ENCODE results near the gene ADRA2A.

The ADRA2A gene

GRCh38 chr10:111118758-111119157, 41.9 kb downstream of the ADRA2A start:
- no peaks in the 10 kb centered on the region for H3K36me3 ChIP-seq (ENCODE audit: insufficient read depth, insufficient read length, low read length)
- no peak overlapping the region for H3K9ac ChIP-seq (ENCODE audit: insufficient read length, low read depth)
- no peaks in the 10 kb centered on the region for H3K4me1 ChIP-seq (ENCODE audit: insufficient read depth, insufficient read length)
- no peak for DNase-seq (ENCODE audit: low read depth, low spot score)
- H3K9me3 ChIP-seq (ENCODE audit: insufficient read depth, low read length) = no peaks in the 10 kb centered on the region
- TF ChIP-seq SUZ12 (IDR thresholded peaks at IDR 0.05; ENCODE audit: extremely low read depth, insufficient read depth, insufficient read length) (no peak), YY1 (IDR thresholded peaks at IDR 0.05; ENCODE audit: insufficient read depth, insufficient read length) (no peak), ZNF274 (IDR thresholded peaks at IDR 0.05; ENCODE audit: low read depth, low read length) (no peak)
- H3K27me3 ChIP-seq (ENCODE audit: insufficient read depth, insufficient read length) = no peaks in the 10 kb centered on the region
- no peak overlapping the region for H3K4me3 ChIP-seq (ENCODE audit: insufficient read length, low read depth)

DNA sequence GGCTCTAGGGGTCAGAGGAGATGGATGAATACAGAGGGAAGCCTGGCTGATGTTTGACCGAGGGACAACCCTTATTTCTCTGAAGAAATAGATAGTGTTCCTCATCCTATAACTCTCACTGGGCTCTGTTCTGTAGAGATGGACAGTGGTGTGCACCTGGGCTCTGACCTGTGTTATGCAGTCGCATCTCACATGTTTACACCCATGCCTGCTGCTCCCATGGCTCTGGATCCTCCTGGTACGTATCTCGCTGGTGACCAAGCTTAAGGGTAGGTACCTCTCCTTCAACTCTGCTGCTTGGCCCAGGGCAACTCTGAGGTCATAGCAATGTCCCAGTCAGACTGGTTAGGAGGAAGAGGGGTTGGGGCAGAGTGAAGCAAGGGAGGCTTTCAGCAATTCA, 42.8 kb downstream of the ADRA2A start:
- no peak overlapping the region for H3K4me3 ChIP-seq (ENCODE audit: insufficient read length, low read depth)
- H3K9me3 ChIP-seq (ENCODE audit: insufficient read depth, low read length) = no peaks in the 10 kb centered on the region
- TF ChIP-seq YY1 (IDR thresholded peaks at IDR 0.05; ENCODE audit: insufficient read depth, insufficient read length) = no peak
- TF ChIP-seq SUZ12 (IDR thresholded peaks at IDR 0.05; ENCODE audit: extremely low read depth, insufficient read depth, insufficient read length) = no peak
- H3K36me3 ChIP-seq (ENCODE audit: insufficient read depth, insufficient read length, low read length) = no peaks in the 10 kb centered on the region
- no peaks in the 10 kb centered on the region for H3K27me3 ChIP-seq (ENCODE audit: insufficient read depth, insufficient read length)
- H3K9ac ChIP-seq (ENCODE audit: insufficient read length, low read depth) = no peak overlapping the region
- no peaks in the 10 kb centered on the region for H3K4me1 ChIP-seq (ENCODE audit: insufficient read depth, insufficient read length)
- no peak for DNase-seq (ENCODE audit: low read depth, low spot score)

DNA sequence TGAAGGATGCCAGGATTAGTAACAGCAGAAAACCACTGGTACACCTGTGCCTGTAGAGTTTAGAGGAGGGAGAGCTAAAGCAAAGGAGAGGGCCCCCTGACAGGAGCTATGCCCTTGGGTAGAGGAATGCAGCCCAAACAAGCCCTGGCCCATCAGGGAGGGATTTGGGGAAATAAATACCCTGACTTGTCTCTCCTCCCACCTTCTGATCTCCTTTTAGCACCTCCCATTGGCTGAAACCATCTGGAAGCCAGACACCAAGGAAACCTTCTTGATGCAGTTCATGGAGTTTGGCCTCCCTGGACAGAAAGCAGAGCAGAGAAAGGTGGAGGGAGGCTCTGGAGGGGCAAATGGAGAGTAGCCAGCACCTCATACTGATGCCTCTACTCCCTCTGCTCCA, 45.3 kb downstream of the ADRA2A start:
- no peaks in the 10 kb centered on the region for H3K27me3 ChIP-seq (ENCODE audit: insufficient read depth, insufficient read length)
- TF ChIP-seq YY1 (IDR thresholded peaks at IDR 0.05; ENCODE audit: insufficient read depth, insufficient read length) (no peak), ZNF274 (IDR thresholded peaks at IDR 0.05; ENCODE audit: low read depth, low read length) (no peak), SUZ12 (IDR thresholded peaks at IDR 0.05; ENCODE audit: extremely low read depth, insufficient read depth, insufficient read length) (no peak)
- H3K9ac ChIP-seq (ENCODE audit: insufficient read length, low read depth) = no peak overlapping the region
- no peaks in the 10 kb centered on the region for H3K36me3 ChIP-seq (ENCODE audit: insufficient read depth, insufficient read length, low read length)
- H3K9me3 ChIP-seq (ENCODE audit: insufficient read depth, low read length) = no peaks in the 10 kb centered on the region
- no peak for DNase-seq (ENCODE audit: low read depth, low spot score)
- no peak overlapping the region for H3K4me3 ChIP-seq (ENCODE audit: insufficient read length, low read depth)
- H3K4me1 ChIP-seq (ENCODE audit: insufficient read depth, insufficient read length) = no peaks in the 10 kb centered on the region

DNA sequence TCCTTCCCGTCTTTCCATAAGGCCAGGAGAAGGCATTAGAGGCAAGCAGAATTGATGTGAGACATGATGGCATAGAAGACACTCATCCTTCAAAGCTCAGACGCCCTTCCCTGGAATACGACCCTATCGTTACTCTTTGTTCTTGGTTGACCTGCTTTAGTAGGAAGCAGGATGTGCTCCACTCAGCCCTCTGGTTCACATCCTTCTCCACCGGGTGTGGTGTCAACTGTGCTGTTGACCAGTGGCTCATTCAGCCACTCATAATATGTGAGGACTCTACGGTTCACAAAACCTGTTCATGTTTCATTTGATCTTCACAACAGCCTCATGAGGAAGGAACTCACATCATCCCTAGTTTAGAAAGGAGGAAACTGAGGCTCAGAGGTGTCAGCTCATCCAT, 47.1 kb downstream of the ADRA2A start:
- H3K4me3 ChIP-seq (ENCODE audit: insufficient read length, low read depth) = no peak overlapping the region
- DNase-seq (ENCODE audit: low read depth, low spot score) = no peak
- no peaks in the 10 kb centered on the region for H3K27me3 ChIP-seq (ENCODE audit: insufficient read depth, insufficient read length)
- H3K9ac ChIP-seq (ENCODE audit: insufficient read length, low read depth) = no peak overlapping the region
- H3K9me3 ChIP-seq (ENCODE audit: insufficient read depth, low read length) = no peaks in the 10 kb centered on the region
- H3K4me1 ChIP-seq (ENCODE audit: insufficient read depth, insufficient read length) = no peaks in the 10 kb centered on the region
- no peaks in the 10 kb centered on the region for H3K36me3 ChIP-seq (ENCODE audit: insufficient read depth, insufficient read length, low read length)
- no peak for TF ChIP-seq SUZ12 (IDR thresholded peaks at IDR 0.05; ENCODE audit: extremely low read depth, insufficient read depth, insufficient read length)
- TF ChIP-seq YY1 (IDR thresholded peaks at IDR 0.05; ENCODE audit: insufficient read depth, insufficient read length) = no peak
- TF ChIP-seq ZNF274 (IDR thresholded peaks at IDR 0.05; ENCODE audit: low read depth, low read length) = no peak

- no peak overlapping the region for H3K4me3 ChIP-seq (ENCODE audit: insufficient read length, low read depth)
- TF ChIP-seq SUZ12 (IDR thresholded peaks at IDR 0.05; ENCODE audit: extremely low read depth, insufficient read depth, insufficient read length) = no peak
- no peaks in the 10 kb centered on the region for H3K9me3 ChIP-seq (ENCODE audit: insufficient read depth, low read length)
- no peak overlapping the region for H3K9ac ChIP-seq (ENCODE audit: insufficient read length, low read depth)
- H3K4me1 ChIP-seq (ENCODE audit: insufficient read depth, insufficient read length) = no peaks in the 10 kb centered on the region
- DNase-seq (ENCODE audit: low read depth, low spot score) = no peak
- no peaks in the 10 kb centered on the region for H3K27me3 ChIP-seq (ENCODE audit: insufficient read depth, insufficient read length)
- H3K36me3 ChIP-seq (ENCODE audit: insufficient read depth, insufficient read length, low read length) = no peaks in the 10 kb centered on the region
These were observed 48.3 kb downstream of the ADRA2A start for GRCh38 chr10:111125102-111125501.

- TF ChIP-seq SUZ12 (IDR thresholded peaks at IDR 0.05; ENCODE audit: extremely low read depth, insufficient read depth, insufficient read length) (no peak), ZNF274 (IDR thresholded peaks at IDR 0.05; ENCODE audit: low read depth, low read length) (no peak)
- no peak overlapping the region for H3K4me3 ChIP-seq (ENCODE audit: insufficient read length, low read depth)
- no peaks in the 10 kb centered on the region for H3K9me3 ChIP-seq (ENCODE audit: insufficient read depth, low read length)
- DNase-seq (ENCODE audit: low read depth, low spot score) = no peak
- H3K9ac ChIP-seq (ENCODE audit: insufficient read length, low read depth) = no peak overlapping the region
- no peaks in the 10 kb centered on the region for H3K36me3 ChIP-seq (ENCODE audit: insufficient read depth, insufficient read length, low read length)
- H3K27me3 ChIP-seq (ENCODE audit: insufficient read depth, insufficient read length) = no peaks in the 10 kb centered on the region
- H3K4me1 ChIP-seq (ENCODE audit: insufficient read depth, insufficient read length) = no peaks in the 10 kb centered on the region
These were observed 49.2 kb downstream of the ADRA2A start for GRCh38 chr10:111126077-111126476.

DNA sequence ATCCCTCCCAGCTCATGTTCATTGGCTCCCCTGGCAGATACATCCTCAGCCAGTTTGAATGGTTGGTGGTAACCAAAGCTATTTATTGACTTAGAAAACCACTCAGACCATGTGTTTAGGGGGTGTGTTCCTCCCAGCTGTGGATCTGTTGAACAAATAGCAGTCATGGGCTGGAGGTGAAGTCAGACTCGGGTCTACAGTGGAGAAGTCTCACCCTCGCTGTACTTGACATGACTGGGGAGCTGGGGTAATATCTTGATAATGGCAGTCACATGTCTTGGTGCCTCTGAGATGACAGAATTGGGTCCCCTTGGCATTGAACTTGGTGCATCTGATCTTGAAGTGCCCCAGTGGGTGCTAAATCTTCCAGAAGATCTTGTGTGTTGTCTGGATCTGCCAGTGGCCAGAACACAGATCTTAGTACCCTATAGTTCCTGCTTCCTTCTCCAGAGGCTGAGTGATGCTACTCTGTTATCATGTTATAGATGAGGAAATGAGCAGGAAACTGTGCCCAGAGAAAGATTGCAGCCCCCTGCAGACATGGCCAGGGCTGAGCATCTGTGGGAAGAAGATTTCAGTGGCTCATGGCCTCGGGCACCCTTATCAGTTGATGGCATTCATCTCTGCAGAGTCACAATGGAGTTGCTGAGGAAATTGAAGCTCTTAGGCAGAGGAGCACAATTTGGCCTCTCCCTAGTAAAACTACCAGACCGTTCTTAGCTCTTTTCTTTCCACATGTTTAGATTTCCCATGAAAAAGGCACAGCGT, 50.4 kb downstream of the ADRA2A start:
- H3K4me1 ChIP-seq (ENCODE audit: insufficient read depth, insufficient read length) = no peaks in the 10 kb centered on the region
- DNase-seq (ENCODE audit: low read depth, low spot score) = no peak
- no peaks in the 10 kb centered on the region for H3K9me3 ChIP-seq (ENCODE audit: insufficient read depth, low read length)
- no peaks in the 10 kb centered on the region for H3K27me3 ChIP-seq (ENCODE audit: insufficient read depth, insufficient read length)
- H3K4me3 ChIP-seq (ENCODE audit: insufficient read length, low read depth) = no peak overlapping the region
- H3K9ac ChIP-seq (ENCODE audit: insufficient read length, low read depth) = no peak overlapping the region
- TF ChIP-seq SUZ12 (IDR thresholded peaks at IDR 0.05; ENCODE audit: extremely low read depth, insufficient read depth, insufficient read length) (no peak), ZNF274 (IDR thresholded peaks at IDR 0.05; ENCODE audit: low read depth, low read length) (no peak), YY1 (IDR thresholded peaks at IDR 0.05; ENCODE audit: insufficient read depth, insufficient read length) (no peak)
- H3K36me3 ChIP-seq (ENCODE audit: insufficient read depth, insufficient read length, low read length) = no peaks in the 10 kb centered on the region

All from NT2/D1 (cell line).